Endometrium (tissue), 2 donors: ENCODE measurements around the gene PERCC1.
"Not testable (repeated sequence)": the region's sequence is repeated elsewhere in the genome, so short reads cannot be mapped to it uniquely, and the experiment has no call there.

Experiments used
- FAIRE-seq: peaks from 2 replicates; lab custom pipeline; 2012; peaks lifted over from hg19 to GRCh38; lab: Jason Lieb, UNC
- donor health status: control.
- donor health status: control.

PERCC1 gene

GRCh38 chr16:1469141-1469540 lies 38.3 kb downstream of the PERCC1 start:
- not testable (repeated sequence) for FAIRE-seq

- no peak for FAIRE-seq
Measured at GRCh38 chr16:1469693-1470201, 38.9 kb downstream of the PERCC1 start.

- no peak for FAIRE-seq
Measured at GRCh38 chr16:1470481-1471251, 39.8 kb downstream of the PERCC1 start.

- FAIRE-seq, result no peak
Measured at GRCh38 chr16:1471569-1472194, 40.8 kb downstream of the PERCC1 start.

- FAIRE-seq, result no peak
Measured at GRCh38 chr16:1472974-1473373, 42.1 kb downstream of the PERCC1 start.

GRCh38 chr16:1474082-1474795 lies 43.4 kb downstream of the PERCC1 start:
- no peak for FAIRE-seq

- no peak for FAIRE-seq
Measured at GRCh38 chr16:1474796-1475551, 44.1 kb downstream of the PERCC1 start, which contains the start of gene CLCN7. CLCN7 (minus strand) TSS chr16:1475028; CDS start chr16:1474974, 54 bp downstream.

GRCh38 chr16:1475552-1476114 lies 44.8 kb downstream of the PERCC1 start:
- FAIRE-seq, result no peak

GRCh38 chr16:1477033-1477432 lies 46.2 kb downstream of the PERCC1 start:
- FAIRE-seq, result no peak

- not testable (repeated sequence) for FAIRE-seq
Measured at GRCh38 chr16:1478937-1479336, 48.1 kb downstream of the PERCC1 start.

- no peak for FAIRE-seq
Measured at GRCh38 chr16:1481906-1482835, 51.3 kb downstream of the PERCC1 start.
